Activated CD4-positive, alpha-beta T cell treated with anti-CD3 and anti-CD28 coated beads, Interleukin-2, Interleukin-4, amounts not matched to agents 100 ng/mL and 50 ng/mL, durations not matched to agents 16 hours and 8 hours (primary cell): ENCODE measurements around the gene MAP4K4.
"Not testable (repeated sequence)": the region's sequence is repeated elsewhere in the genome, so short reads cannot be mapped to it uniquely, and the experiment has no call there.

Source experiments
- DNase-seq: peaks from one replicate; pipeline ENCODE4 v3.0.0-alpha.2; 2020; ENCODE audit warnings: low spot score

Gene MAP4K4

DNA sequence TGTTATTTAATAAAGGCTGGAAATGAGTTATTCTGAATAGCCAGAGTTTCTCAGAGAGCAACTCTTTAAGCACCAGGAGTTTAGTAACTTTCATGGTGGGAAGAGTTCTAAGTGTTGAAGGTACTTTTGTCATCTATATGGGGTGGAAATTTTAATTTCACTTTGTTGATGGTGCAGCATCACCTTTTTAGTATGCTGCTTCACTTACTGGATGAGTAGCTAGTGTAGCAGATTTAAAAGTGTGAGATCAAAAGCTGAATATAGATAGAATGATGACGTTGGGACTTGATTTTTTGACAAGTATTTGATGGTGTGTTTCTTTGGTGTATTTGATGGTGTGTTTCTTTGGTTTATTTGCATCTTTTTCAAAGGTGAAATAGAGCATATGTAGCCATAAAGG, 47.3 kb downstream of the MAP4K4 start:
- DNase-seq, result no peak

DNA sequence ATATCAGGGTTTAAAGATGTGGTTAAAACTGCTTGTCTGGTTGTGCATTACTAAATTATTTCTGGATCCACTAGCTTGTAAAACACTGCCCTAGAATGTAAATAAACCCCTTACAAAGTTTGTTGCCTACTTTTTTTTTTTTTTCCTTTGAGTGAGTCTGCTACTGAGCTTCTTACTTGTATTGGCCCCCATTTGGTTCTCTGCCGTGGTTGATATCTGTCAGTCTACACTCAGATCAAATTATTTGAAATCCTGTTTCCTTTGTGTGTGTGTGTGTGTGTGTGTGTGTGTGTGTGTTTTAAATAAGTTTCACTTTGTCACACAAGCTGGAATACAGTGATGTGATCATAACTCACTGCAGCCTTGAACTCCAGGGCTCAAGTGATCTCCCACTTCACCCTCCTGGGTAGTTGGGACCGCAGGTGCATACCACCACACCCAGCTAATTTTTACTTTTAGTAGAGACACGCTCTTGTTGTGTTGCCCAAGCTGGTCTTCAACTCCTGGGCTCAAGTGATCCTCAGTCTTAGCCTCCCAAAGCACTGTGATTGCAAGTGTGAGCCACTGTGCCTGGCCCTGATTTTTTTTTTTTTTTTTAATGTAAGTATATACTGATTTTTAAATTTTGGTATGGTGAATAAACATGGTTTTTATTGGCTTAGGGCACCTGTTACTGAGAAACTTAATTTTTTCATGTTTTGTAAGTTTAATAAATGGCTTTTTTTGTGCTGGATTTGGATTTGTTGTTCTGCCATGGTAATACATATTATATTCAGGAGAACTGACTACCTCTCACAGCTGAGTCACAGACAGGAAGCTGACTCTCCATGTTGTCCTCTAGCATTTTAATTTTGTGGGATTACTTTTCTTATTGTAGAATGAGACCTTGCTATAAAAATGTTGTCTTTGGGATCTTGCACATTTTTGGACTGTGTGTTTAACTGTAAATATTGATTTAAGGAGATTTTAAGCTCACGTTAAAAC, 48.5 kb downstream of the MAP4K4 start:
- no peak for DNase-seq

DNA sequence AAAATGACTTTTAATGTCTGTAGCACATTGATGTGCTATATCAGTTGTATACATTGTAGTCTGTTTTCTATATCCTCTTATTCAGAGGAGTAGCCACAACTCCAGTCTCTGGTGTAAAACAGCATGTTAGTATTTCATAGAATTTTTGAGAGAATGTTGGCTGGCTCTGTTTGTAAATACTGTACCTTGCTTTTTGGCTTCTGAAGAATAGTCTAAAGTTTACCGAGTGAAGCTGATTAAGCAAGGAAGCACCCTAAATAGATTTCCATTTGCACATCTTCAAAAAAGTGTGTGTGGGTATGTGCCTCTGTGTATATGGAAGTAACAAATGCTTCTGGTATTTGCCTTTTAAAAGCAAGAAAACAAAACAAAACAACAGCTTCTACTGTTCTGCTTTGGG, 50.5 kb downstream of the MAP4K4 start:
- DNase-seq, result no peak

DNA sequence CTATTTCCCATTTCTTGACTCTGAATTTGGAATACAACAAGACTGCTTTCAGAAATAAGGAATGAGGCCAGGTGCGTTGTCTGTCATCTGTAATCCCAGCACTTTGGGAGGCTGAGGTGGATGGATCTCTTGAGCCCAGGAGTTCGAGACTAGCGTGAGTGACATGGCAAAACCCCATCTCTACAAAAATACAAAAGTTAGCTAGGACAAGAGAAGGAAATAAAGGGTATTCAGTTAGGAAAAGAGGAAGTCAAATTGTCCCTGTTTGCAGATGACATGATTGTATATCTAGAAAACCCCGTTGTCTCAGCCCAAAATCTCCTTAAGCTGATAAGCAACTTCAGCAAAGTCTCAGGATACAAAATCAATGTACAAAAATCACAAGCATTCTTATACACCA, 51.0 kb downstream of the MAP4K4 start:
- not testable (repeated sequence) for DNase-seq

DNA sequence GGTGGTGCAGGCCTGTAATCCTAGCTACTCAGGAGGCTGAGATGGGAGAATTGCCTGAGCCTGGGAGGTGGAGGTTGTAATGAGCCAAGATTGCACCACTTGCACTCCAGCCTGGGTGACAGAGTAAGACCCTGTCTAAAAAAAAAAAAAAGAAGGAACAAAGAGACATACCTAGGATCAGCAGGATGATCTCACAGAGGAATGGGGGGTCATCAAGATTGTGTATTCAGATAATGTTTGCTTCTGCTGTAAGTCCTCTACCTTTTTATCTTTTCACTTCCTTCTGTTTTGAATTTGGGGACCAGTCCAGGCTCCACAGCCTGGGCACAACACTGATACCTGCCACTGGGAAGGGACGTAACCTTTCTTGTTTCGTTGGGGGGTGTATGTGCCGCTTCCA, 53.2 kb downstream of the MAP4K4 start:
- no peak for DNase-seq

DNA sequence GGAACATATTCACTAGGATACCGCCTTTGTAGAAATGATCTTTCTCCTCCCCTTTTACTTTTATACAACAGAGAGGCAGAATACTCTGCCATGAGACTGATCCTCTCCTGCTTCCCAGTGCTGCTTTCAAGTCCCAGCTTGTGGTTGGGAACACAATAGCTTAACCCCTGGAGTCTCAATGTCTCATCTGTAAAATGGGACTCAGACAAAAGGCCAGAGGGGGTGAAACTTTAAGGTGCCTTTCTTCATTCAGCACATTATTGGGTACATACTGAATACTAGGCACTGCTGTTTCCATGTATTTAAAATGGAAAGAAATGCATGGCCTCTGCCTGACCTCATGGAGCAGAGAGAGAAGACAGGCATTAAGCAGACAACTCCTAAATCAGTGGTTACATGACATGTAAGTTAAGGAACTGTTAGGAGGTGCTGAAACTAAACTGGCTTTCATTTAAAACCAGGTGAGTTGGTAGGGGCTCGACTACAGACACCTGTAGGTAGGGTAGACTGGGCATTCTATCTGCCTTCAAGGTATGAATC, 53.8 kb downstream of the MAP4K4 start:
- DNase-seq, result no peak

DNA sequence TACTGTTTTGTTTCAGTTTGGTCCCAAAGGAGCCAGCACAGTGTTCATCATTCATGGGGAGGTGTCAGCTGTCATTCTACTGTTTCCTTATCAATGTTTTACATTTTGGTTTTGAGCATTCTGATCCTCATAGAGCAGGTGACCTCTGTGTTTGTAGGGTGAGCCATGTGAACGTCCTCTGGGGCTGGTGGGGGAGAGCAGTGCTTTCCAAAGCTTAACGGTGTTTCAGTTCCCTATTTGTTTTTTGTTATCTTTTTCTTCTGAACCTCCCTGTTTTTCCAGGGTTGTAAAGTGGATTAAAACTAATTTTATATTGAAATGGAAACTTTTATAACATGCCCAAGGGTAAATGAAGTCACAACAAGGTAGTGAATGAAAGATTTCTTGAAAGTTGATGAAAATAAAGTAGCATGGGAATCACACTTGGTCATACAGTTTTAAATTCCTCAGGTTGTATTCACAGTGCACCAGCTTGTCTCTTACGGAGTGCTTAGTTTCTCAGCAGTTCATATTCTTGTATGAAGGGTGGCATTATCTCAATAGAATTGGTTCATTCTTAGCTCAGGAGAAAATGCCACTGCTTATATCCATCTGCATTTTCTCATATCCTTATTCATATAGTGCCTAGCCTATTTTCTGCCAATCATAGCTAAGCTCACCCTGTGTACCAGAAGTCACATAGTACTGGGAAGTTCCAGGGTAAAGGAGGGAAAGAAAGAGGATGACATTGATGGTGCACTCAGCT, 54.5 kb downstream of the MAP4K4 start:
- DNase-seq, result no peak

DNA sequence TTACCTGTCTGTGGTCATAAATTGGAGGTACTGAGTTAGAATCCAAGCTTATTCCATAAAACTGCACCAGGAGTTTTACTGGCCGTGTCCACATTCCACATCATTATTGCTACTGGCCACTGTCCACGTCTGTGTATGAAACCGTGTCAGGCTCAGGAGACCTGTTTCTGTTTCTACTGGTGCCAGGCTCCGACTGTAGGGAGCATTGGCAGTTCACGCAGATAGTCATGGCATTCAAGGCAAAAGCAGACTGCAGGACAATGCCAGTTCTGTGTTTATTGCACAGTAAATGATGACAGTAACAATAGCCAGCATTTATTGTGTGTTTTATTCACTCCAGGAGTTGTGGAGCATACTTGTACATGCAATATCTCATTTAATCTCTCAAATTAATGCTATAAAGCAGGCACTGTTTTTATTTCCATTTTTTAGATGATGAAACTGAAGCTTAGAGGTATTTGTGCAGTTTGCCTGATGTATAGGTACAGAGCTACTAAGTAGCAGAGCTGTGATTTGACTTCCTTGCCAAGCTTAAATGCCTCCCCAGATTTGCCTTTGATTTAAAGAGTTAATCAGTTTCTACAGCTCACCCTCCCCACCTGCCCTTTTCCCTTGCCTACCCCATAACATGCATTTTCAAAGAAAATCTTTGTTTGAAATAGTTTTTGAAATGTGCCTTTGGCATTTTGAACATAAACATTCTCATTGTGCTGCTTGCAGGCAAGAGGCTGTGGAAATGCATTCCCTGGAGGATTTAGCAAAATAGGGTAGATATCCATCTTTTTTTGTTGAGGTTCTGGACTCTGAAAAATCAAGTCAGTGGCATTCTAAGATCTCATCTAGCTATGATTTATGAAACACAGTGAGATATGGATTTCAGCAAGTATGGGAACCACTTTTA, 55.5 kb downstream of the MAP4K4 start:
- no peak for DNase-seq

DNA sequence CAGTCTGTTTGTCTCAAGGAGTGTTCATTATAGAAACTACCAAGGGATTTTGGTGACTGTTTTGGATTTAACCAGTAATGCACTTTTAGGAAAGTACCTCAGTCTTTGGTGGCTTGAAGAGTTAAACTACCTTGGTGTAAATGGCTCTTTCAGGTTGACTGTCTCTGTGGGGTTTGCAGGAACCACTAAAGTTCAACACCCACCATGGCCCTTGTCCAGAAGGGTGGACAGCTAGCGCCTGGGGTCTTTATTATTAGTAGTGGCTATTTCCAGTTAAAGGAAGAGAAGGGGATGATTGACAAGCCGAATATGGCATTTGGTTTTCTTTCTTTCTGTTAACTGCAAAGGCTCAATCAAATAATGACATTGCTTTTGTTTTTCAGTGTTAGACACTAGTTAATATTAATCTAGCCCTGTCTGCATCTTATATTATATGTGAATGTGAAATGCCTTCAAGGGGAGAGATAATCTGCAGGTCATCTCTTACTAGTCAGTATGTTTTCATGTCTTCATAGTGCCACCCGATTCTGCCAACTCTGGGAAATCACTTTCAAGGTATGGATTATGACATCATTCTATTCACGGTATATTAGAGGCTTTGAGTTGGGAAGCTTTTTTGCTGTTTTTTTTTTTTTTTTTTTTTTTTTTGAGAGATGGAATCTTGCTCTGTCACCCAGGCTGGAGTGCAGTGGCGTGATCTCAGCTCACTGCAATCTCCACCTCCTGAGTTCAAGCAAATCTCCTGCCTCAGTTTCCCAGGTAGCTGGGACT, 56.4 kb downstream of the MAP4K4 start:
- no peak for DNase-seq

DNA sequence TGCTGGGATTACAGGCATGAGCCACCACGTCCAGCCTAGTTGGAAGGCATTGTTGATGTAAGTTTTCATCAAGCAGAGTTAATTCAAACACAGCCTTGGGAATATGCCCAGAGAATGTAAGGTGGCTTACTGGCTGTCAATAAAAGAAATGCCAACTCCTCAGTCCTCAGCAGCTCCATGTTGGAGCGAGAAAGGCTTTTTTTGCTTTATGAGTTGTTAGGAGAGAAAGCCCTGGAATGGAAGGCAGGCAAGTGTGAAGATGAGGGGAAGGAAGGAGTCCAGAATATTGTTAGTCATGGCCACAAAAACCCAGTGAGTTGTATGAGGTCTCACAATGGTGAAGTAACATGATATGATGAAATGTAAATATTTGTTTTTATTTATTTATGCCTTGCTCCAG, 57.1 kb downstream of the MAP4K4 start:
- DNase-seq, result no peak

DNA sequence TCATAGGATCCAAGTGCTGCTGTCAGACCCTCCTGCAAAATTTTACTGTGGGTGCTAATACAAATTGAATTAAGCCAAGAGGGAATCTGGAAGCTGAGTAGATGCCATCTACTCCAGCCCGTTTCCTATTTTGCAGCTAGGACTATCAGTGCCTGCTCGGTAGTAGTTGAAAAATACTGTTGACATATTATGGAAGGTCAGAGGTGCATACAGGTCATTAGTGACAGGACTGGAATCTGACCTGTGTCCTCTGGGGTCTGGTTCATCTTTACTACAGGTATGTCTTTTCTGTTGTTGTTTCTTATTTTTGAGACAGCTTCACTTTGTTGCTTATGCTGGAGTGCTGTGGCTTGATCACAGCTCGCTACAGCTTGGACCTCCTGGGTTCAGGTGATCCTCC, 58.8 kb downstream of the MAP4K4 start:
- DNase-seq, result no peak

DNA sequence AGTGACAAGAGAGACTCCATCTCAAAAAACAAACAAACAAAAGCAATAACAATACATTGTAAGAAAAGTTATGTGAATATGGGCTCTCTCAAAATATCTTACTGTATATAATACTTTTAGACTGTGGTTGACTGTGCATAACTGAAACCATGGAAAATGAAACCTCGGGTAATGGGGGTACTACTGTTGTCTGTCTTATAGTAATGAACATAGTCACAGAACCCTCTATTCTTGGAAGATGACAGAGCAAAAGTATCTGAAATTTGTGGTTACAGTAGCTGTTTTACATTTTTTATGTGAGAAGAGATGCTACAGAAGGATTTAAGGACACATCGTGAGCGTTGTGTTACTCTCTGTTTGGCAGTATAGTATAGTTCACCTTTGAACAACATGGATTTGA, 60.5 kb downstream of the MAP4K4 start:
- DNase-seq, result peak; percentile 69

DNA sequence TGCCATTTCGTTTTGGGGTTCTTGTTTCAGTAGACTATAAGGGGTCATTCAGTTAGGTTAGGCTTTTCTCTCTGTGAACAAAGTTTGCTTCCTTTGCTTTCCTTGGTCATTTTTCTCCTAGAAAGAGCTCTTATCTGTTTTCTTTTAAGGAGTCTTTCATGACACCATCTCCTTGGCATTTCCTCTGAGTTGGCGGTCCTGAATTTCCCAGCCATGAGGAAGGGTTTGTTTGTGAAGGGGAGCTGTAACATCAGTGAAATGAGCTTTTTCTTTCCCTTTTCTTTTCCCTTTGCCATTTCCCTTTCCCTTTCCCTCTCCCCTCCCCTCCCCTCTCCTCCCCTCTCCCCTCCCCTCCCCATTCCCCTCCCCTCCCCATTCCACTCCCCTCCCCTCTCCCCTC, 61.7 kb downstream of the MAP4K4 start:
- no peak for DNase-seq

DNA sequence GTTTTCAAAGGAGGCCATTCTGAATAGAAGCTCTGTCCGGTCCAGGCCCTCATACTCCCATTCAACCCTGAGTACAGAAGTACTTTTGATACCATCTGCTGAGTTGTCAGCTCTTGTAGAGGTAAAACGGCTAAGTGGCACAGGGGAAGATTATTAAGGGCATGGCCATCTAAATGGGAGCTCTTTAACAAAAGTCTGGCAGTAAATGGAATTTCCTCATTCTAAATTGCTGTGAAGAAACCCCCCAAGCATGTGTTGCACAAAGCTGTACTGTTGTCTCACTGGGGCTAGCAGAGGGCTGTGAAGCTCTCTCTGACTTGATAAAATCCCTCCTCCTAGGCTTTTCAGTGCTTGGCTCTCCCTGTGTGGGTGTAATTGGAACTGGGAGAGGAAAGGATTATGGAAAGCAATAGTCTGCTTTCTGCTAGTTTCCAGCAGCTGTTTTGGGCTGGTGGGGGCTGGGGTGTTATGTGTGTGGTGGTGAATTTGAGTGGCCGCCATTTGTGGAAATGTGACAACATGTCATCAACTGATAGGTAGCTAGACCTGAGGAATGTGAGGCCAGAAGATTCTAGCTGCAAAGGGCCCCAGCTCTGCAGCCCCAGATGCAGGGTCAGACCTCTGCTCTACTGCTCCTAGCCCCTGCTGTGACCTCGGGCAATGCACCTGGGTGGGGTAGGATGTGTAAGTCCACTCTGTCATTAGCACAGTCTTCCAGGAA, 65.1 kb downstream of the MAP4K4 start:
- DNase-seq, result no peak

DNA sequence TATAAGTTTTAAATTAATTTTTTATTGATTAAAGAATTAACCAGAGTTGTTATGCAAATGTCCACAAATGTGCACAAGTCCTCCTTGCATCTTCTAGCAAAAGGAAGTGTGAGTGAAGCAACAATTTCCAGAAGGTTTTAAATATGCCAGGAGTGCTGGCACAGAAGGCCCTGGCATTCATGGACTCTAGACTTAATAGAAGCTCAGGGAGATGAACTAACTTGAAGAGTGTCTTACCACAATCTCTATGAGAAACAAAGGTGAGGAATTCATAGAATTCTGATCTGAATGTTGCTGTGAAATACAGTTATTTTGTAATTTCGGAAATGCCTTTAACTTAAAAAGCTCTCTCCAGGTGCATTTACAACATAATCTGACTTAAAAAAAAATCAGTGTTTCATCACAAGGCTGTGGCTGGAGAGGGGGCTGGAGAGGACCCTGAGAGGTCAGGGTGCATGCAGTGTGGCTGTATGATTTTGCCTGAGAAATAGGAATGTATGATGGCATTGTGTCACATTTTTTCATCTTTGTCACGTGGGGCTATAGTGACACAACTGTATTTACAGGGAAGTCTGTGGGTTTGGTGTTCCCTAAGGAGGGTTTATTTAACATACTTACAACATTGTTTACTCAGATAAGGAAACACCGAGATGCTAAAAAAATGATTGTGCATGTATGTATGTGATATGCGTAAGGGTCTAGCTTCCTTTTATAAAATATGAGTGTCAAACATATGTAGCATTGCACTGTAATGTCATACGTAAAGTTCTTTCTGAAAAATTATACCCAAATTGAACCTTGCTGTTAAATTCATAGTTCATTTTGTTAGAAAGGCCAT, 66.2 kb downstream of the MAP4K4 start:
- DNase-seq, result no peak

DNA sequence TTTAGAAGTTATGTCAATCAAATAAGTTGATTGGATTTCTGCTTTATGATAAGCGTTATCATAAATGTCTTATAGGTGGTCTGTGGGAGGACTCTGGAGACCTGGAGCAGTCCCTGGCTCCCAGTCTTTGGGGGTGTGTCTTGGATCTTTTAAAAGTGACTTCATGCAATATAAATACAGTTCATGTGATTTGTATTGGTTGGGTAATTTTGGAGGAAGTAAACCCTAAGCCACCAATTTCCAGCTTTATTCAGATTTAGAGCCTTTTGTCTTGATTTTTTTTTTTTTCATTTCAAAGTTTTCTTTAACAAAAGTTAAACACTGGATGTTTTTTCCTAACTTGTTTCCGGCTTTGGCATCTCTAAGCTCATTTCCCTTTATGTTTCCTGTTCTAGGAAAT, 68.8 kb downstream of the MAP4K4 start:
- no peak for DNase-seq

DNA sequence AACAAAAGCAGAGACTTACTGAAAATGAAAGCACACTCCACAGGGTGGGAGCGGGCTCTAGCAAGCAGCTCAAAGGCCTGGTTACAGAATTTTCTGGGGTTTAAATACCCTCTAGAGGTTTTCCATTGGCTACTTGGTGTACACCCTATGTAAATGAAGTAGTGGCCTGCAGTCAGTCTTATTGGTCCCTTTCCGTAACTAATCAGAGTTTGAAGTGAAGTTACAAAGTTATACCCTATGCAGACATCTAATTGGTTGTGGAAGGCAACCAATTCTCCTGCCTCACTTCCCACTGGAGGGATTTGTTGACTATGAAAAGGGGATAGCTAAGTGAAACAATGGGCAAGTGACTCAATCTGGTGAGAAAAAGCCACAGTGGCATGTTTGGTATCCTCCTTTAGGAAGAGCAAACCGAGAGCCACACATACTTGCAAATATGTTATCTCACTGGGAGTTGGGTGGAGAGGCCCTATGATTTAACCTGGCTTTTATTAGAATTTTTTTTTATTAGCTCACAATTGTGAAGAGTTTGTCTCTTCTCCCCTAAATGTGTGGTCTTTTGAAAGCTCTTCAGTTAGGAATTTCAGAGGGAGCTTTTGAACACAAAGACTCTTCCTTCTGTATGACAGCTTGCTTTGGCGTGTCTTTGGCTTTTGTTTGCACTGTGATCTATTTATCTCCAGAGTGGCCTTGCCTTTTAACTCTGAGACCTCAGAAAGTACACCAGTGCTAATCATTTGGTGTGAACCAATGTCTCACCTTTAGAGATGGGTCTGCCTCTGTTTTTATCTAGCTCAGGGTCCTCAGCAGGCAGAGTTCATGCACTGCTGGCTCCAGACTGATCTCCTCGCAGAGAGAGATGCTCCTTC, 69.6 kb downstream of the MAP4K4 start:
- no peak for DNase-seq

DNA sequence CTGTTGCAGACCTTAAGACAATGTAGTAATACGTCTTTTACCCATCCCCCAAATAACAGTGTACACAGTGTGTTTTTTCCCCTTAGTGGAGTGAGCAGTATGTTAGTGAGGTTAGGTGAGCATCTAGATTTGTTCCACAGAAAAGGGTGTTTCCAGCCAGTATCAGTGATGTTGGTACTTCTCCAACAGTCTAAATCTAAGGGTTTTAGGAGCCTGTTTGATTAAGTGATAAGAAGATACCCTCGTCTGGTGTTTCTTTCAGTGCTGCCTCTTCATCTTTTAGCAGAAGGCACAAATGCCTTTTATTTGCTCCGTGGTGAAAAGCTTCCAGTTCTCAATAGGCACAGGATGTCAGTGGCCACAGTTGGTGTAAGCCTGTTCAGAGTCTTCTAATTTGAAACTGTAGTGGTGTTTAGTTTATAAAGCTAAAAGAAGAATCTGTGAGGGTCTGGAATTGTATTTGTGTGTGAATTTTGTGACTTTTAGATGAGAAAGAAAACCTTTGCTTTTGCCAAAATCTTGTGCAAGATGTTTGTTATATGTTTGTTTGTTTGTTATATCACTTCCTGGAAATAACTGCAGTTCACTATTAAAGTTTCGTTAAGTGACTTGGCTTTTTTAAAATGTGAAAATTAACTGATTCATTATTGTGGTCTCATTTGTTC, 71.2 kb downstream of the MAP4K4 start:
- DNase-seq, result no peak
